DMS153 (cell line): ENCODE results near the gene KRTAP10-3.

Experiments used
- DNase-seq: peaks from one replicate; lab custom pipeline; 2025; lab: John Stamatoyannopoulos, UW

Gene KRTAP10-3

GRCh38 chr21:44516342-44516741 is 42.3 kb downstream of the KRTAP10-3 start:
- no peak for DNase-seq

- DNase-seq = no peak
Measured at GRCh38 chr21:44515359-44516165, 43.0 kb downstream of the KRTAP10-3 start.

GRCh38 chr21:44514746-44515358 is 43.7 kb downstream of the KRTAP10-3 start:
- no peak for DNase-seq

GRCh38 chr21:44514218-44514520 is 44.4 kb downstream of the KRTAP10-3 start:
- no peak for DNase-seq

GRCh38 chr21:44513389-44514217 is 45.0 kb downstream of the KRTAP10-3 start:
- peak; percentile 44 for DNase-seq

- DNase-seq = no peak
Measured at GRCh38 chr21:44512496-44513388, 45.9 kb downstream of the KRTAP10-3 start.

GRCh38 chr21:44511938-44512275 is 46.7 kb downstream of the KRTAP10-3 start:
- no peak for DNase-seq

- no peak for DNase-seq
Measured at GRCh38 chr21:44511219-44511937, 47.2 kb downstream of the KRTAP10-3 start.

GRCh38 chr21:44510508-44511218 is 47.9 kb downstream of the KRTAP10-3 start:
- DNase-seq = peak; percentile 42

- no peak for DNase-seq
Measured at GRCh38 chr21:44510109-44510507, 48.5 kb downstream of the KRTAP10-3 start.

- no peak for DNase-seq
Measured at GRCh38 chr21:44509539-44509938, 49.1 kb downstream of the KRTAP10-3 start.

GRCh38 chr21:44508711-44509445 is 49.7 kb downstream of the KRTAP10-3 start:
- DNase-seq = no peak

- no peak for DNase-seq
Measured at GRCh38 chr21:44508426-44508710, 50.2 kb downstream of the KRTAP10-3 start.
